HG03097 (cell line): ENCODE data around the gene SALL2.

ENCODE experiments used
- ATAC-seq: cut with Tn5 transposase; IDR thresholded peaks from one replicate; pipeline ENCODE4 v1.9.1; 2021; ENCODE audit not compliant: unreplicated experiment, low FRiP score

The SALL2 gene

GRCh38 chr14:21528381-21529348 lies 2.5 kb upstream of the SALL2 start:
- ATAC-seq, result no peak

GRCh38 chr14:21527318-21527679 lies 1.2 kb upstream of the SALL2 start:
- ATAC-seq, result no peak

GRCh38 chr14:21526672-21527317 lies 649 bp upstream of the SALL2 start:
- ATAC-seq, result no peak

- no peak for ATAC-seq
These were observed 580 bp downstream of the SALL2 start for GRCh38 chr14:21525571-21525961.

- no peak for ATAC-seq
These were observed 1.3 kb downstream of the SALL2 start for GRCh38 chr14:21524575-21525490.

GRCh38 chr14:21523203-21523602 lies 2.9 kb downstream of the SALL2 start:
- ATAC-seq, result no peak

GRCh38 chr14:21521501-21521900 lies 4.6 kb downstream of the SALL2 start:
- ATAC-seq, result no peak

GRCh38 chr14:21520767-21521166 lies 5.4 kb downstream of the SALL2 start:
- ATAC-seq, result no peak

- ATAC-seq, result no peak
These were observed 7.4 kb downstream of the SALL2 start for GRCh38 chr14:21518725-21519124.

GRCh38 chr14:21514341-21514740 lies 11.8 kb downstream of the SALL2 start:
- ATAC-seq, result no peak

- ATAC-seq, result peak; percentile 95
These were observed 15.2 kb downstream of the SALL2 start, which contains the start of gene METTL3 for GRCh38 chr14:21510735-21511657. TSS of gene METTL3 (minus strand) at chr14:21511340. CDS start at chr14:21511223, 117 bp downstream.

GRCh38 chr14:21509432-21510143 lies 16.6 kb downstream of the SALL2 start:
- no peak for ATAC-seq

- ATAC-seq, result no peak
These were observed 19.6 kb downstream of the SALL2 start for GRCh38 chr14:21506557-21506956.

GRCh38 chr14:21505012-21505553 lies 21.1 kb downstream of the SALL2 start:
- peak; percentile 50 for ATAC-seq

GRCh38 chr14:21503376-21503775 lies 22.8 kb downstream of the SALL2 start:
- no peak for ATAC-seq

- no peak for ATAC-seq
These were observed 24.6 kb downstream of the SALL2 start for GRCh38 chr14:21501568-21501967.

GRCh38 chr14:21498540-21499526 lies 27.3 kb downstream of the SALL2 start:
- ATAC-seq, result no peak

GRCh38 chr14:21496453-21496852 lies 29.7 kb downstream of the SALL2 start:
- no peak for ATAC-seq
